Smooth muscle cell (in vitro differentiated cells): ENCODE results near the gene CLEC3B. TPM values are rescaled to one million over a fixed set of nuclear protein-coding genes. Genes with fewer than 3 reads are reported as not detected.
A peak's percentile ranks its signal among the peaks of the same experiment; 100 is the strongest.

Source experiments
- DNase-seq: peaks from one replicate; lab custom pipeline; 2025; ENCODE audit not compliant: unreplicated experiment; lab: John Stamatoyannopoulos, UW
- H2AFZ ChIP-seq: fragments of 200-600 bp; sonication (generic); 2 replicates; pipeline ENCODE4 v1.6.0; 2016; ENCODE audit warnings: antibody characterized with exemption, low read depth, mild to moderate bottlenecking
- H3F3A ChIP-seq: fragments of 200-600 bp; sonication (generic); 2 replicates; pipeline ENCODE4 v1.6.0; 2017; ENCODE audit warnings: antibody characterized with exemption, low read depth
- H3K27ac ChIP-seq: fragments of 200-600 bp; sonication (generic); 2 replicates; pipeline ENCODE4 v1.5.1; 2016; ENCODE audit warnings: low read depth, mild to moderate bottlenecking
- H3K27me3 ChIP-seq: fragments of 200-600 bp; sonication (generic); 2 replicates; pipeline ENCODE4 v1.6.1; 2016; ENCODE audit warnings: low read depth, mild to moderate bottlenecking
- H3K36me3 ChIP-seq: fragments of 200-600 bp; sonication (generic); 2 replicates; pipeline ENCODE4 v1.5.1; 2016; ENCODE audit warnings: low read depth
- H3K4me1 ChIP-seq: fragments of 200-600 bp; sonication (generic); 2 replicates; pipeline ENCODE4 v1.5.1; 2016; ENCODE audit warnings: low read depth
- H3K4me2 ChIP-seq: fragments of 200-600 bp; sonication (generic); 2 replicates; pipeline ENCODE4 v1.6.0; 2016; ENCODE audit warnings: mild to moderate bottlenecking
- H3K4me3 ChIP-seq: fragments of 200-600 bp; sonication (generic); 2 replicates; pipeline ENCODE4 v1.5.1; 2016; ENCODE audit warnings: mild to moderate bottlenecking
- H3K79me2 ChIP-seq: fragments of 200-600 bp; sonication (generic); 2 replicates; pipeline ENCODE4 v1.6.0; 2016; ENCODE audit warnings: low read depth, mild to moderate bottlenecking
- H3K9ac ChIP-seq: fragments of 200-600 bp; sonication (generic); 2 replicates; pipeline ENCODE4 v1.6.0; 2016; ENCODE audit warnings: low read depth
- H3K9me3 ChIP-seq: fragments of 200-600 bp; sonication (generic); replicated peaks from 2 replicates; pipeline ENCODE4 v1.5.1; 2016; ENCODE audit warnings: low read depth
- H4K20me1 ChIP-seq: fragments of 200-600 bp; sonication (generic); 2 replicates; pipeline ENCODE4 v1.6.0; 2016; ENCODE audit warnings: low read depth
- WGBS: methylation state at CpG from one replicate; pipeline ENCODE4 v1.1.7; 2016; ENCODE audit warnings: low lambda C conversion rate; 5-methylcytosine and 5-hydroxymethylcytosine counted together
- polyA plus RNA-seq: library from polyadenylated mRNA; unstranded; fragments of >200 nt; fragmentation: Nextera tagmentation; extraction: Ambion mirVana; gene quantifications from 2 replicates; pipeline ENCODE4 v1.2.1, GENCODE V29; 2016
- total RNA-seq: library from RNA; depleted of rRNA; stranded (reverse); fragments of >200 nt; gene quantifications from 2 replicates; pipeline ENCODE4 v1.2.3, GENCODE V29; 2014
- TF ChIP-seq, protein P1 (sequence below): fragments of 200-600 bp; sonication (generic); IDR thresholded peaks from 2 replicates; pipeline ENCODE4 v1.5.1; 2017; ENCODE audit warnings: borderline replicate concordance, mild to moderate bottlenecking, antibody characterized with exemption; ENCODE audit not compliant: insufficient read depth, poor library complexity, severe bottlenecking

Gene CLEC3B
- total and polyA plus RNA-seq, 2 experiments from 2014 or later, result not detected

GRCh38 chr3:45041666-45042065, 15.6 kb downstream of the CLEC3B start:
- peak overlapping the region; percentile 14 for H3K27ac ChIP-seq
- H3K27me3 ChIP-seq, result peaks cover under 1% of the 10 kb centered on the region
- H3K4me1 ChIP-seq, result peaks cover 6% of the 10 kb centered on the region
- no peak for DNase-seq
- no peaks in the 10 kb centered on the region for H4K20me1 ChIP-seq
- H3K4me3 ChIP-seq, result no peak overlapping the region
- H3K36me3 ChIP-seq, result no peaks in the 10 kb centered on the region
- WGBS, result 80% methylated on average over 2 of the region's 2 CpGs
- H2AFZ ChIP-seq, result no peak overlapping the region
- H3K9ac ChIP-seq, result no peak overlapping the region
- no peaks in the 10 kb centered on the region for H3K79me2 ChIP-seq
- no peaks in the 10 kb centered on the region for H3F3A ChIP-seq
- H3K4me2 ChIP-seq, result no peak overlapping the region
- no peaks in the 10 kb centered on the region for H3K9me3 ChIP-seq
- TF ChIP-seq, protein P1, sequence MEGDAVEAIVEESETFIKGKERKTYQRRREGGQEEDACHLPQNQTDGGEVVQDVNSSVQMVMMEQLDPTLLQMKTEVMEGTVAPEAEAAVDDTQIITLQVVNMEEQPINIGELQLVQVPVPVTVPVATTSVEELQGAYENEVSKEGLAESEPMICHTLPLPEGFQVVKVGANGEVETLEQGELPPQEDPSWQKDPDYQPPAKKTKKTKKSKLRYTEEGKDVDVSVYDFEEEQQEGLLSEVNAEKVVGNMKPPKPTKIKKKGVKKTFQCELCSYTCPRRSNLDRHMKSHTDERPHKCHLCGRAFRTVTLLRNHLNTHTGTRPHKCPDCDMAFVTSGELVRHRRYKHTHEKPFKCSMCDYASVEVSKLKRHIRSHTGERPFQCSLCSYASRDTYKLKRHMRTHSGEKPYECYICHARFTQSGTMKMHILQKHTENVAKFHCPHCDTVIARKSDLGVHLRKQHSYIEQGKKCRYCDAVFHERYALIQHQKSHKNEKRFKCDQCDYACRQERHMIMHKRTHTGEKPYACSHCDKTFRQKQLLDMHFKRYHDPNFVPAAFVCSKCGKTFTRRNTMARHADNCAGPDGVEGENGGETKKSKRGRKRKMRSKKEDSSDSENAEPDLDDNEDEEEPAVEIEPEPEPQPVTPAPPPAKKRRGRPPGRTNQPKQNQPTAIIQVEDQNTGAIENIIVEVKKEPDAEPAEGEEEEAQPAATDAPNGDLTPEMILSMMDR, result no peak

DNA sequence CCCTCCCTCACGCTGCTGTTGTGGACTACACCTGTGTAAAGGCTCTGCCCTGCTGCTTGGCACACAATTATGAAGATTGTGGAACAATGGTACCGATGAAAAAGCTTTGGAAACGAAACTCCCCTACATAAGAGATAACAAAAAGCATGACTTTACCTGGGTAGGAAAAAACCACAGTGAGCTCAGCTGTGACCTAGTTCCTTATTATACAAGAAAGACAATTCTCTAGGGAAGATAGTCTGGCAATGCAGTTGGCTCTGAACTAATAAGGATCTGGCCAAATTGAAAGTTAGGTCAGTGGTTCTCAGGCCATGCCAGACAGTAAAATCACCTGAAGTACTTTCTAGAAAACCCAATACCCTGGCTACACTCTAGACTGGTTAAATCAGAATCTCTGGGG, 16.1 kb downstream of the CLEC3B start:
- WGBS, result 98% methylated on average over 3 of the region's 3 CpGs
- no peak overlapping the region for H3K27ac ChIP-seq

GRCh38 chr3:45043728-45044299, 17.7 kb downstream of the CLEC3B start:
- TF ChIP-seq, protein P1, result peak; percentile 26
- no peaks in the 10 kb centered on the region for H4K20me1 ChIP-seq
- no peaks in the 10 kb centered on the region for H3K36me3 ChIP-seq
- H3K27me3 ChIP-seq, result no peaks in the 10 kb centered on the region
- no peaks in the 10 kb centered on the region for H3F3A ChIP-seq
- peak overlapping the region; percentile 83 for H3K27ac ChIP-seq
- no peak overlapping the region for H2AFZ ChIP-seq
- DNase-seq, result no peak
- H3K4me3 ChIP-seq, result no peak overlapping the region
- H3K4me1 ChIP-seq, result peaks cover 11% of the 10 kb centered on the region
- H3K4me2 ChIP-seq, result peak overlapping the region; percentile 34
- 5% methylated on average over 2 of the region's 2 CpGs for WGBS
- H3K9me3 ChIP-seq, result no peaks in the 10 kb centered on the region
- no peaks in the 10 kb centered on the region for H3K79me2 ChIP-seq
- no peak overlapping the region for H3K9ac ChIP-seq

More for the DNA sequence above, 16.1 kb downstream of the CLEC3B start:
- TF ChIP-seq, protein P1, result no peak
- Histone ChIP-seq H3F3A (no peaks in the 10 kb centered on the region), H3K9ac (no peak overlapping the region), H3K4me1 (peaks cover 8% of the 10 kb centered on the region), H3K27me3 (no peaks in the 10 kb centered on the region), H3K9me3 (no peaks in the 10 kb centered on the region), H2AFZ (no peak overlapping the region), H3K4me2 (no peak overlapping the region), H3K36me3 (no peaks in the 10 kb centered on the region), H3K79me2 (no peaks in the 10 kb centered on the region), H4K20me1 (no peaks in the 10 kb centered on the region), H3K4me3 (no peak overlapping the region)
- DNase-seq, result no peak

DNA sequence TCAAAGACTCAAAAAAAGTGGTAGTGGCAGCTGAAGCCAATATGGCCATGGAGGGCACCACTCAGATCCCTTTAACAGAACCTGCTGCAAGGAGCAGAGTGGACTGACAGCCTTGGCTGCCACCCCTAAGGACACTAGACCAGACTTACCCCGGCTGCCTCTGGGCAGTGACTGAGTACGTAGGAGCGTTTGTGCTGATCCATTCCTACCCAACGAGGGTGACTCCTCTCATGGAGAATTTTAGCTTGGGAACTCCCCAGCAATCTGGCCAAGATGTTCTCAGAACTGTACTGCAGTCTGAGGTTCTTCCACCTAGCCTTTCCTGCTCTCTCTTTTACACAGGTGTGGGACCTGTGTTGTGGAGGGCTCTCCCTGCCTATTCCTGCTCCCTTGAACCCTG, 22.1 kb downstream of the CLEC3B start:
- Histone ChIP-seq H3K9me3 (no peaks in the 10 kb centered on the region), H3K27ac (no peak overlapping the region), H2AFZ (no peak overlapping the region), H4K20me1 (no peaks in the 10 kb centered on the region), H3K36me3 (no peaks in the 10 kb centered on the region), H3K27me3 (no peaks in the 10 kb centered on the region), H3K9ac (no peak overlapping the region), H3K4me2 (no peak overlapping the region), H3K4me3 (no peak overlapping the region), H3K4me1 (peaks cover 11% of the 10 kb centered on the region), H3F3A (no peaks in the 10 kb centered on the region), H3K79me2 (no peaks in the 10 kb centered on the region)
- no peak for DNase-seq
- WGBS, result 53% methylated on average over 4 of the region's 4 CpGs
- TF ChIP-seq, protein P1, result no peak
